OCI-LY3 (cell line): ENCODE data around the gene ADGRG4.

Experiments used
- EZH2phosphoT487 ChIP-seq: fragments of 200-600 bp; shearing (Covaris generic); IDR thresholded peaks from 2 replicates; pipeline ENCODE4 v1.6.1; 2018; ENCODE audit warnings: antibody characterized with exemption, mixed run types, low read depth
- TF ChIP-seq, protein P1 (sequence below): fragments of 200-600, 300-600 bp; sonication (generic); IDR thresholded peaks from 2 replicates; pipeline ENCODE4 v1.5.1; 2014; ENCODE audit warnings: antibody characterized with exemption, low read length, low read depth

GRCh38 chrX:136438192-136438591, 137.4 kb downstream of the ADGRG4 start:
- TF ChIP-seq, protein P1, sequence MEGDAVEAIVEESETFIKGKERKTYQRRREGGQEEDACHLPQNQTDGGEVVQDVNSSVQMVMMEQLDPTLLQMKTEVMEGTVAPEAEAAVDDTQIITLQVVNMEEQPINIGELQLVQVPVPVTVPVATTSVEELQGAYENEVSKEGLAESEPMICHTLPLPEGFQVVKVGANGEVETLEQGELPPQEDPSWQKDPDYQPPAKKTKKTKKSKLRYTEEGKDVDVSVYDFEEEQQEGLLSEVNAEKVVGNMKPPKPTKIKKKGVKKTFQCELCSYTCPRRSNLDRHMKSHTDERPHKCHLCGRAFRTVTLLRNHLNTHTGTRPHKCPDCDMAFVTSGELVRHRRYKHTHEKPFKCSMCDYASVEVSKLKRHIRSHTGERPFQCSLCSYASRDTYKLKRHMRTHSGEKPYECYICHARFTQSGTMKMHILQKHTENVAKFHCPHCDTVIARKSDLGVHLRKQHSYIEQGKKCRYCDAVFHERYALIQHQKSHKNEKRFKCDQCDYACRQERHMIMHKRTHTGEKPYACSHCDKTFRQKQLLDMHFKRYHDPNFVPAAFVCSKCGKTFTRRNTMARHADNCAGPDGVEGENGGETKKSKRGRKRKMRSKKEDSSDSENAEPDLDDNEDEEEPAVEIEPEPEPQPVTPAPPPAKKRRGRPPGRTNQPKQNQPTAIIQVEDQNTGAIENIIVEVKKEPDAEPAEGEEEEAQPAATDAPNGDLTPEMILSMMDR = no peak
- TF ChIP-seq EZH2phosphoT487 = no peak
